IPS-15b (cell line): Measurements from ENCODE around the gene SOBP.
"Not testable (repeated sequence)": the region's sequence is repeated elsewhere in the genome, so short reads cannot be mapped to it uniquely, and the experiment has no call there.

Source experiments
- H3K27me3 ChIP-seq: one replicate; pipeline ENCODE4 v1.6.1; 2013; ENCODE audit warnings: low read length; ENCODE audit not compliant: control insufficient read depth, insufficient read depth
- H3K36me3 ChIP-seq: one replicate; pipeline ENCODE4 v1.6.1; 2013; ENCODE audit warnings: low read length; ENCODE audit not compliant: control insufficient read depth, insufficient read depth
- H3K4me1 ChIP-seq: one replicate; pipeline ENCODE4 v1.6.1; 2013; ENCODE audit warnings: mild to moderate bottlenecking, low read length; ENCODE audit not compliant: control insufficient read depth, insufficient read depth
- H3K4me3 ChIP-seq: one replicate; pipeline ENCODE4 v1.5.1; 2013; ENCODE audit warnings: low read depth, low read length
- H3K9ac ChIP-seq: one replicate; pipeline ENCODE4 v1.6.1; 2013; ENCODE audit warnings: low read depth, mild to moderate bottlenecking, low read length
- H3K9me3 ChIP-seq: one replicate; pipeline ENCODE4 v1.6.1; 2013; ENCODE audit warnings: mild to moderate bottlenecking, low read length; ENCODE audit not compliant: control insufficient read depth, insufficient read depth

The SOBP gene

DNA sequence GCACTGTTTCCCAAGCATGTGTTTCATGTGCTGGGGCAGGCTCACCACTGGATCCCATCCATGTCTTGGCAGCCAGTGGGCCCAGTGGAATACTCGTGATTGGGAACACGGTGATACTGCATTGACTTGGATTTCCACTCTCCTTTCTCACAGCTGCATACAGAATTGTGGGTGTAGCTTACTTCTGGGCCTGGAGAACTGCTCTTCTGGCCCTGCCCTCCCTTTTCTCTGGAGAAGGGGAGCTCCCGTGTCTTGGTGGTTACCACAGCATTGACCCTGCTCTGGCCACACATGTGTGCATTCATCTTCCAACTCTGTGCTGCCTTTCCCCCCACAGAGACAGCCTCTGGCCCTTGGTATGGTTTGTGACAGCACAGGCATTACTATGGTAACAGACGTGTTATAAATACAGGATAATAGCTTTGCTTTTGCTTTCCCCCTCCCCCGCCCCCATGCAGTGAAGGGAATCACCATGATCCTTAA lies 21.6 kb downstream of the SOBP start:
- no peak overlapping the region for H3K9ac ChIP-seq
- no peaks in the 10 kb centered on the region for H3K27me3 ChIP-seq

GRCh38 chr6:107513214-107513613 lies 23.3 kb downstream of the SOBP start:
- Histone ChIP-seq H3K36me3 (no peaks in the 10 kb centered on the region), H3K4me1 (peaks cover 27% of the 10 kb centered on the region), H3K27me3 (no peaks in the 10 kb centered on the region), H3K4me3 (no peak overlapping the region), H3K9ac (no peak overlapping the region), H3K9me3 (no peaks in the 10 kb centered on the region)

More for the DNA sequence above, 21.6 kb downstream of the SOBP start:
- H3K4me1 ChIP-seq = peaks cover 27% of the 10 kb centered on the region
- H3K36me3 ChIP-seq = no peaks in the 10 kb centered on the region
- no peak overlapping the region for H3K4me3 ChIP-seq
- H3K9me3 ChIP-seq = no peaks in the 10 kb centered on the region

- H3K4me1 ChIP-seq = peaks cover 14% of the 10 kb centered on the region
- no peaks in the 10 kb centered on the region for H3K9me3 ChIP-seq
- no peaks in the 10 kb centered on the region for H3K36me3 ChIP-seq
- no peaks in the 10 kb centered on the region for H3K27me3 ChIP-seq
- no peak overlapping the region for H3K9ac ChIP-seq
- no peak overlapping the region for H3K4me3 ChIP-seq
These were observed 26.0 kb downstream of the SOBP start for GRCh38 chr6:107515955-107516354.

DNA sequence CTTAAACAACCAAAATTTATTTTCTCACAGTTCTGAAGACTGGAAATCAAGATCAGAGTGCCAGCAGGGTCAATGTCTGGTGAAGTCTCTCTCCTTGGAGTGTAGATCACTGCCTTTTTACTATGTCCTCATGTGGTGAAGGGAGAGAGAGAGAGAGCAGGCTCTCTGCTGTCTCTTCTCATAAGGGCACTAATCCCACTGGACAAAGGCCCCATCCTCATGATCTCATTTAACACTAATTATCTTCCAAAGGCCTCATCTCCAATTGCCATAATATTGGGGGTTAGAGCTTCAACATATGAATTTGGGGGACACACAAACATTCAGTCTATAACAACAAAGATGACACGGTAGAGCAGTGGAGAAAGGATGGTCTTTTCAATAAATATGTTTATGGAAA lies 27.4 kb downstream of the SOBP start:
- H3K4me3 ChIP-seq = no peak overlapping the region
- H3K9ac ChIP-seq = no peak overlapping the region
- H3K4me1 ChIP-seq = peaks cover 2% of the 10 kb centered on the region
- H3K9me3 ChIP-seq = no peaks in the 10 kb centered on the region
- no peaks in the 10 kb centered on the region for H3K27me3 ChIP-seq
- H3K36me3 ChIP-seq = no peaks in the 10 kb centered on the region

GRCh38 chr6:107519224-107519623 lies 29.3 kb downstream of the SOBP start:
- H3K4me1 ChIP-seq, H3K27me3 ChIP-seq, H3K9ac ChIP-seq, H3K9me3 ChIP-seq, H3K36me3 ChIP-seq, H3K4me3 ChIP-seq: not testable (repeated sequence)

DNA sequence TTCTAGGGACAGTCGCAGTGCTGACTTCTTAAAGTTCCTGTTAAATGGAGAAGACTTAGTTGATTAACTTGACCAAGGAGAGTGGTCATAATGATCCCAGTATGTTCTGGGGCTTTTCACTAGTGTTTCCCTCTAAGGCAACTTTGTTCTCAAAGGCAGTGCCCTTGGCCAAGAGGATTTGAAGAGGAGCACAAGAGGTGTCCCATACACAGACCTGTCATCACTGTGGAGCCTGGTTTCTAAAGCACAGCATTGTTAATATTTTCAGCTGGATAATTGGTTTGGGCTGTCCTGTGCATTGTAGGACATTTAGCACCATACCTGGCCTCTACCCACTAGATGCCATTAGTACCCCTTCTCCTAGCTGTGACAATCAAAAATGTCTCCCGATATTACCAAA lies 30.8 kb downstream of the SOBP start:
- not testable (repeated sequence) for H3K36me3 ChIP-seq, H3K9ac ChIP-seq, H3K27me3 ChIP-seq, H3K4me3 ChIP-seq, H3K4me1 ChIP-seq, H3K9me3 ChIP-seq

DNA sequence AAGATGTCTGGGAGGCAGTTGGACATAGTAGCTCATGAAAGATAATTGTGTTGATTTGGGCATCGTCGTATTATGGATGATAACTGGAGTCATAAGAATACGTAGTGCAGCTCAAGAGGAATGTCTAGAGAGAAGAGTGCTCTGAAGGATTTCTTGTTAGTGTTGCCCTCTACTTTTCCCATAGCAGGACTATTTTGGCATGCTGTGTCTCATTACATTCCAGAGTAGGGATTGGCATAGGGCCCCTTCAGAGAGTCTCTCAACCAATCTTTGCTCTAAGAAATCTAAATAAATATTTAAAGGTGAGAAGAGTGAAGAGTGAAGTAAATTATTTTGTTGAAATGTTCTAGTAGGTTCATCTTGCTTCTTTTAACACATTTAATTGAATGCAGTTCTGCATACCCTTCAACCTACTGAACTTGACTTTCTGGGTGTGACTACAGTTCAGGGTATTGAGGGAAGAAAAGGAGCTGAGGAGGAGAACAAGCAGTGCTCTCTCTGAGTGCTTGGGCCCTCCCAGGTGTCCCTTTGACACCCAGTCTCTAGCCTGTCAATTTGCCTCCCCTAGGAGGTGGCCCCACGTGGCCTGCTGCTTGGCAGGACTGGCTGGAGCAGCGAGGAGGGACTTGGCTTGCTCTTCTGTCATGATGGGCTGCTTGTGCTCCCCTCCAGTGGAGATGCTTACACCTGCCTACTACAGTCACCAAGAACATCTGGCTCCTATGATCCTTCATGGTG lies 33.3 kb downstream of the SOBP start:
- no peaks in the 10 kb centered on the region for H3K36me3 ChIP-seq
- no peaks in the 10 kb centered on the region for H3K9me3 ChIP-seq
- no peak overlapping the region for H3K4me3 ChIP-seq
- no peaks in the 10 kb centered on the region for H3K27me3 ChIP-seq
- H3K4me1 ChIP-seq = peaks cover 5% of the 10 kb centered on the region
- H3K9ac ChIP-seq = no peak overlapping the region

DNA sequence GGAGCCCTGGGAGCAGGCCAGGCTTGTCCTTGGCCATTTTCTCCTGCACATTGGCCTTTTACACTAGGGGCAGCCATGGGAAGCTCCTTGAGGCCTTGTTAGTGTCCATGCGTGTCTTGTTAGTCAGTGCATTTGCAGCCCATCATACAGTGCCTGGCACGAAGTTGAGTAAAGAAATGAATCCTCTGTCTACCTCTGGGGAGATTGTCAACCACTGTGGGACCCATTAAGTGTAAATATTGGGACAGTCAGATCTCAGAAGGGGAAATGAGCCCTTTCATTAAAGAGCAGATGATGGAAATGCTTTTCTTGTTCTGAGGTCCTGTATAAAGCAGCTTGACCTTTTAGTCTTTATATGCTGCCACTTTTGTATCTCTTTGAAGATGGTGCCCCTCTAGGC lies 33.9 kb downstream of the SOBP start:
- Histone ChIP-seq H3K4me3 (no peak overlapping the region), H3K36me3 (no peaks in the 10 kb centered on the region), H3K4me1 (peaks cover 5% of the 10 kb centered on the region), H3K9ac (no peak overlapping the region), H3K27me3 (no peaks in the 10 kb centered on the region), H3K9me3 (no peaks in the 10 kb centered on the region)

DNA sequence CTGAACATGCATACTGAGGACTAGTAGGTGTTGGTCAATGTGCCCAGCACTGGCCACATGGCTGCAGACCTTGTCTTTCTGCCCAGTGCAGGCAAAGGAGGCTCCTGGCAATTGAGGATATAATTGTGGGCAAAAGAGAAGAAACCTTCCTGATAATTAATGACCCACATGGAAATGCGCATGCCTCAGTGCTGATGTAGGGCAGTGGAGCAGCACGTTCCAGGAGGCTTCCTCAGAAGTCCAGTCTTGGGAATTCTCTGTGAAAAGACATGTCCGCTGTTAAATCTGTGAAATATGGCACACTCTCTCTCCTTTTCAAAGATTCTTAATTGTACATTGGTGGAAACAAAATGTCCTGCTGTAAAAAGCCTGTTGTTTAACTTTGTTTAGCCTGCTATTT lies 34.7 kb downstream of the SOBP start:
- Histone ChIP-seq H3K27me3 (no peaks in the 10 kb centered on the region), H3K9ac (no peak overlapping the region), H3K36me3 (no peaks in the 10 kb centered on the region), H3K4me1 (peaks cover 5% of the 10 kb centered on the region), H3K4me3 (no peak overlapping the region), H3K9me3 (no peaks in the 10 kb centered on the region)

- H3K27me3 ChIP-seq = no peaks in the 10 kb centered on the region
- H3K9ac ChIP-seq = no peak overlapping the region
- H3K4me3 ChIP-seq = no peak overlapping the region
- H3K4me1 ChIP-seq = peaks cover 44% of the 10 kb centered on the region
- no peaks in the 10 kb centered on the region for H3K9me3 ChIP-seq
- H3K36me3 ChIP-seq = no peaks in the 10 kb centered on the region
These were observed 42.0 kb downstream of the SOBP start for GRCh38 chr6:107531868-107532267.

DNA sequence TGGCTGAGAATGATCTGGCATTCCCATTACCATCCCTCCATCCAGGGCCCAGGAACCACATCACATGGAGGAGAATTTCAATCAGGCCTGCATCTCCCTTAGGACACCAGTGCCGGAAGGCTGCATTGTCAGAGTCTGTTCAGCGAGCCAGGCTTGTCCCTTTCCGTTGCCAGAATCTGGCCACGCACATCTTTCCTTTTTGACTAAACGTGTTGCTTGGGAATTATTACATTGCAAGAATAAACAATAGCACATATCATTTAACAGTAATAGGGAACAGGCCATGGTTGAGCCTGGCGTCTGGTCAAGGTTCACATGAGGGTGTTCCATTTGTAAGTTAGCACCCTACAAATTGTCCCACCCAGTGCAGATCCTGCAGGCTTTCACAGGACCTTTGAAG lies 42.8 kb downstream of the SOBP start:
- peaks cover 42% of the 10 kb centered on the region for H3K4me1 ChIP-seq
- no peaks in the 10 kb centered on the region for H3K9me3 ChIP-seq
- no peak overlapping the region for H3K4me3 ChIP-seq
- H3K36me3 ChIP-seq = no peaks in the 10 kb centered on the region
- no peak overlapping the region for H3K9ac ChIP-seq
- no peaks in the 10 kb centered on the region for H3K27me3 ChIP-seq

DNA sequence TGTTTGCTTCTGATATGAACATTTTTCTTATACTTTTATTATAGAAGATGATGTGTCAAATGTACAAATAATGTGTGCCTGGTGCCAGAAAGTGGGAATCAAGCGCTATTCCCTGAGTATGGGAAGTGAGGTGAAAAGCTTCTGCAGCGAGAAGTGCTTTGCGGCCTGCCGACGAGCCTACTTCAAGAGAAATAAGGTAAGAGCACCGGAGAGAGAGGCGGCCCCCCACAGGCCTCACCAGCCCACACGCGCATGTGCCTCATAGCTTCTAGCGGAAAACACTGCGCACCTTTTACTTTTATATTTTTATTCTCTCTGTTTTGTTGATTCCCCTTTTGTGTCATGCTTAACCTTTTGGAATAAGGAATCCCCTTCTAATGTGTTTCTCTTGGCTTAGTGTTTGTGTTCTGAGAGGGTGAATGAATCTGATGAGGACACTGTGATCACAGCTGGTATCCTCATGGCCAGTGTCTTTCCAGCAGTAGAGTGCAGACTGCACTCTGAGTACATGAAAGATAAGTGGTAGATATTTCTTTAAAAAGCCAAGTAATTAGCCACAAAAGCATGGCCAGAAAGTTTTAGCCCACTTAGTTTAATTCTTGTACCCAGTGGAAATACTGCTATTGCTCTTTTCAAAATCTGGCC lies 43.6 kb downstream of the SOBP start:
- Histone ChIP-seq H3K9me3 (no peaks in the 10 kb centered on the region), H3K9ac (no peak overlapping the region), H3K36me3 (no peaks in the 10 kb centered on the region), H3K4me1 (peaks cover 41% of the 10 kb centered on the region), H3K4me3 (no peak overlapping the region), H3K27me3 (no peaks in the 10 kb centered on the region)
